HEK293 (cell line): ENCODE data around the gene PNLDC1.

Experiments used
- CTCF ChIA-PET: fragments of 350-600 bp; formaldehyde crosslinking; extraction: SDS; loops from one replicate; lab custom pipeline; 2021; ENCODE audit warnings: antibody characterized with exemption; lab: Yijun Ruan, JAX
- POLR2A ChIA-PET: fragments of 300-600 bp; formaldehyde crosslinking; extraction: SDS; loops from one replicate; lab custom pipeline; 2020; ENCODE audit warnings: antibody characterized with exemption, inconsistent platforms; lab: Yijun Ruan, JAX
- H3K27ac ChIP-seq: fragments of 200-500 bp; sonication (Bioruptor generic); 2 replicates; pipeline ENCODE4 v1.5.1; 2014; ENCODE audit warnings: low read depth, low read length, control low read depth, inconsistent platforms; ENCODE audit errors: extremely low read depth
- H3K36me3 ChIP-seq, 2 experiments: fragments of 200-500 bp in 1 of 2; sonication (Bioruptor generic) in 1 of 2; 1 replicate in 1 of 2; 2 replicates in 1 of 2; pipeline ENCODE4 v1.5.1; 2014 to 2017; ENCODE audit warnings: inconsistent platforms in 2 of 2, low read length in 2 of 2; ENCODE audit not compliant: control insufficient read depth in 2 of 2, insufficient read depth in 1 of 2
- H3K4me1 ChIP-seq: fragments of 200-500 bp; sonication (Bioruptor generic); 2 replicates; pipeline ENCODE4 v1.5.1; 2014; ENCODE audit warnings: mild to moderate bottlenecking, low read length, inconsistent platforms; ENCODE audit not compliant: control insufficient read depth, insufficient read depth
- H3K4me3 ChIP-seq: 2 replicates; pipeline ENCODE4 v1.5.1; 2011; ENCODE audit warnings: low read depth, mild to moderate bottlenecking, control low read depth, low read length, moderate library complexity
- H3K9me3 ChIP-seq: fragments of 200-500 bp; sonication (Bioruptor generic); 2 replicates; pipeline ENCODE4 v1.5.1; 2014; ENCODE audit warnings: low read depth, low read length, inconsistent platforms; ENCODE audit not compliant: control insufficient read depth, insufficient read depth
- GLI2 ChIP-seq: fragments of 450-650 bp; formaldehyde crosslinking; IDR thresholded peaks from 2 replicates; pipeline ENCODE4; 2017; ENCODE audit warnings: missing biosample characterization, missing genetic modification characterization, low read depth, borderline replicate concordance
- HIC1 ChIP-seq: fragments of 450-650 bp; formaldehyde crosslinking; IDR thresholded peaks from 2 replicates; pipeline ENCODE4 v1.5.1; 2016; ENCODE audit warnings: missing biosample characterization, missing genetic modification characterization
- IKZF3 ChIP-seq: fragments of 450-650 bp; IDR thresholded peaks from 2 replicates; pipeline ENCODE4 v1.5.0; 2018; ENCODE audit warnings: missing biosample characterization, mild to moderate bottlenecking, missing genetic modification characterization, moderate library complexity
- KLF9 ChIP-seq: fragments of 450-650 bp; formaldehyde crosslinking; IDR thresholded peaks from 2 replicates; pipeline ENCODE4 v1.5.1; 2016; ENCODE audit warnings: missing biosample characterization, missing genetic modification characterization, low read depth
- PRDM1 ChIP-seq: fragments of 450-650 bp; formaldehyde crosslinking; IDR thresholded peaks from 2 replicates; pipeline ENCODE4; 2016; ENCODE audit warnings: missing biosample characterization, missing genetic modification characterization
- REPIN1 ChIP-seq: fragments of 450-650 bp; formaldehyde crosslinking; IDR thresholded peaks from 2 replicates; pipeline ENCODE4 v1.5.1; 2017; ENCODE audit warnings: missing biosample characterization, missing genetic modification characterization, low read depth
- ZBTB1 ChIP-seq: fragments of 450-650 bp; formaldehyde crosslinking; IDR thresholded peaks from 2 replicates; pipeline ENCODE4 v1.5.1; 2016; ENCODE audit warnings: missing biosample characterization, missing genetic modification characterization
- ZBTB20 ChIP-seq: fragments of 450-650 bp; formaldehyde crosslinking; IDR thresholded peaks from 2 replicates; pipeline ENCODE4 v1.5.1; 2016; ENCODE audit warnings: missing biosample characterization, missing genetic modification characterization
- ZBTB21 ChIP-seq: fragments of 450-650 bp; formaldehyde crosslinking; IDR thresholded peaks from 2 replicates; pipeline ENCODE4 v1.5.1; 2017; ENCODE audit warnings: missing biosample characterization, missing genetic modification characterization
- ZBTB8A ChIP-seq: fragments of 450-650 bp; formaldehyde crosslinking; IDR thresholded peaks from 2 replicates; pipeline ENCODE4 v1.5.1; 2016; ENCODE audit warnings: missing biosample characterization, missing genetic modification characterization
- ZNF114 ChIP-seq: fragments of 450-650 bp; formaldehyde crosslinking; IDR thresholded peaks from 2 replicates; pipeline ENCODE4 v1.5.0; 2017; ENCODE audit warnings: missing biosample characterization, missing genetic modification characterization
- ZNF157 ChIP-seq: fragments of 450-650 bp; formaldehyde crosslinking; IDR thresholded peaks from 2 replicates; pipeline ENCODE4 v1.5.1; 2016; ENCODE audit warnings: missing biosample characterization, missing genetic modification characterization
- ZNF394 ChIP-seq: fragments of 450-650 bp; formaldehyde crosslinking; IDR thresholded peaks from 2 replicates; pipeline ENCODE4 v1.5.1; 2016; ENCODE audit warnings: missing biosample characterization, missing genetic modification characterization, mild to moderate bottlenecking, moderate library complexity, borderline replicate concordance
- ZNF423 ChIP-seq: fragments of 450-650 bp; formaldehyde crosslinking; IDR thresholded peaks from 2 replicates; pipeline ENCODE4 v1.5.1; 2016; ENCODE audit warnings: missing biosample characterization, missing genetic modification characterization
- ZNF488 ChIP-seq: fragments of 450-650 bp; formaldehyde crosslinking; IDR thresholded peaks from 2 replicates; pipeline ENCODE4 v1.5.1; 2016; ENCODE audit warnings: missing biosample characterization, missing genetic modification characterization
- ZNF549 ChIP-seq: fragments of 450-650 bp; IDR thresholded peaks from 2 replicates; pipeline ENCODE4 v1.5.1; 2018; ENCODE audit warnings: missing biosample characterization, missing genetic modification characterization, mild to moderate bottlenecking, inconsistent platforms, moderate library complexity
- ZNF560 ChIP-seq: fragments of 450-650 bp; formaldehyde crosslinking; IDR thresholded peaks from 2 replicates; pipeline ENCODE4 v1.5.1; 2017; ENCODE audit warnings: missing biosample characterization, missing genetic modification characterization, borderline replicate concordance
- ZNF585B ChIP-seq: fragments of 450-650 bp; formaldehyde crosslinking; IDR thresholded peaks from 2 replicates; pipeline ENCODE4 v1.5.1; 2016; ENCODE audit warnings: missing biosample characterization, missing genetic modification characterization
- ZNF624 ChIP-seq: fragments of 450-650 bp; formaldehyde crosslinking; IDR thresholded peaks from 2 replicates; pipeline ENCODE4 v1.5.1; 2017; ENCODE audit warnings: missing biosample characterization, missing genetic modification characterization
- ZNF658 ChIP-seq: fragments of 450-650 bp; formaldehyde crosslinking; IDR thresholded peaks from 2 replicates; pipeline ENCODE4; 2016; ENCODE audit warnings: missing biosample characterization, missing genetic modification characterization
- ZNF76 ChIP-seq: fragments of 450-650 bp; formaldehyde crosslinking; IDR thresholded peaks from 2 replicates; pipeline ENCODE4; 2016; ENCODE audit warnings: low read depth, missing biosample characterization, missing genetic modification characterization, borderline replicate concordance
- ZSCAN16 ChIP-seq: fragments of 450-650 bp; formaldehyde crosslinking; IDR thresholded peaks from 2 replicates; pipeline ENCODE4 v1.5.1; 2016; ENCODE audit warnings: missing biosample characterization, missing genetic modification characterization
- ZSCAN4 ChIP-seq: fragments of 450-650 bp; formaldehyde crosslinking; IDR thresholded peaks from 2 replicates; pipeline ENCODE4 v1.5.1; 2017; ENCODE audit warnings: missing biosample characterization, missing genetic modification characterization
- TF ChIP-seq, protein P1 (sequence below): fragments of 450-650 bp; formaldehyde crosslinking; IDR thresholded peaks from 2 replicates; pipeline ENCODE4 v1.5.1; 2016; ENCODE audit warnings: missing biosample characterization, missing genetic modification characterization
- TF ChIP-seq, protein P2 (sequence below): sonication (generic); formaldehyde crosslinking; IDR thresholded peaks from 2 replicates; pipeline ENCODE4 v1.8.1; 2022; ENCODE audit warnings: mild to moderate bottlenecking, moderate library complexity, missing genetic modification reagents
- TF ChIP-seq, protein P3 (sequence below): fragments of 450-650 bp; formaldehyde crosslinking; IDR thresholded peaks from 2 replicates; pipeline ENCODE4; 2016; ENCODE audit warnings: missing biosample characterization, missing genetic modification characterization

PNLDC1 gene

GRCh38 chr6:159761129-159761872, 38.8 kb upstream of the PNLDC1 start (continued):
- TF ChIP-seq ZNF114 (tag by site-specific recombination), result no peak

DNA sequence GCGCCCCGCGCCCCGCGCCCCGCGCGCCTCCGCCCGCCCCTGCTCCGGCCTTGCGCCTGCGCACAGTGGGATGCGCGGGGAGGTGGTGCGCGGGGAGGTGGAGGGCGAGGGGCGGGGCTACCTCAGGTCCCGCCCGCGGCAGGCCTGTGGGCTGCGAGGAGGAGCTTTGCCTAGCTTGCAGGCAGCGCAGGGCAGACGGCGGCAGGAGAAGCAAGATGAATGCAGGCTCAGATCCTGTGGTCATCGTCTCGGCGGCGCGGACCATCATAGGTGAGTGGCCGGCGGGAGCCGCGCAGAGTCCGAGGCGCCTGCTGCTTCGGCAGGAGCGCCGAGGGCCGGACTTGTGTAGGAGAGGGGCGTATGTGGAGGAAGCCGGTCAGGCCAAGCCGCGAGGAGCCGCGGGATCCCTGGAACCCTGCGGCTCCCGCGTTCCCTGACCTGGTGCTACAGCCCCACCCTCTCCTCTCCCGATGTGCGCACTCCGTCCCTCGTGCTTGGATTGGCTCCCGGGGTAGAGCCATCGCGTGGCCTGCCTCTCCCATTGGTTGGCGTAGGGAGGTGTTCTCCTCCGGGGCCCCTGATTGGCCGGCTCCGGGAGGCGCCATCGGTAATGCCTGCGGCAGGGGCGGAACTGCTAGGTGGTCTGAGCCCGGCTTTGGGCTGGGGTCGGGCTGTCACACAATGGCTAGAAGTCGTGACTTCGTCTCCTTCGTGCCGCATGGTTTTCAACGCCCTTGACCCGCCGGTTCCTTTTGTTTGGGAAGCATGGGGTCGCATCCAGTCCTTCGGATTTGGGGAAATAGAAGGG, 38.0 kb upstream of the PNLDC1 start, which contains the start of gene ACAT2:
Gene ACAT2 (plus strand): TSS at position 173 of the 808 bp plus-strand sequence. CDS start 43 bp downstream, at position 216.
- ChIA-PET POLR2A (interaction anchor here (0.6 to 6.3 kb wide), 12 partner anchors 8 to 65 kb away, joined by 3 to 88 read pairs (median 6); partner anchors contain the start of genes MRPL18, TCP1 and WTAP), CTCF (interaction anchor here (1.9 kb wide), 1 partner anchor 71 kb away, joined by 5 read pairs; no protein-coding TSS in a partner anchor)
- Histone ChIP-seq H3K36me3 (peaks cover 19 to 60% of the 10 kb centered on the region in 2 experiments), H3K4me1 (no peaks in the 10 kb centered on the region), H3K27ac (peak within 1 kb of the TSS; percentile 95), H3K9me3 (no peaks in the 10 kb centered on the region), H3K4me3 (peak within 1 kb of the TSS; percentile 64)
- TF ChIP-seq ZNF560 (tag by site-specific recombination), result no peak
- TF ChIP-seq ZBTB20 (tag by site-specific recombination), result peak; percentile 77; the same call in 1 of the 2 replicates
- TF ChIP-seq ZBTB21 (tag by site-specific recombination), result peak; percentile 44; the same call in 1 of the 2 replicates
- peak; percentile 37 for TF ChIP-seq ZSCAN4 (tag by site-specific recombination)
- peak; percentile 93 for TF ChIP-seq ZBTB8A (tag by site-specific recombination)
- TF ChIP-seq REPIN1 (tag by site-specific recombination), result peak; percentile 95
- TF ChIP-seq ZNF394, result peak; percentile 79; the same call in 1 of the 2 replicates
- peak; percentile 79 for TF ChIP-seq HIC1 (tag by site-specific recombination)
- TF ChIP-seq ZNF488 (tag by site-specific recombination), result no peak
- no peak for TF ChIP-seq ZSCAN16 (tag by site-specific recombination)
- TF ChIP-seq IKZF3 (tag by site-specific recombination), result peak; percentile 85
- no peak for TF ChIP-seq ZNF585B (tag by site-specific recombination)
- no peak for TF ChIP-seq ZNF157 (tag by site-specific recombination)
- TF ChIP-seq ZBTB1 (tag by site-specific recombination), result no peak
- no peak for TF ChIP-seq PRDM1 (tag by site-specific recombination)
- no peak for TF ChIP-seq ZNF423 (tag by site-specific recombination)
- no peak for TF ChIP-seq ZNF549 (tag by site-specific recombination)
- TF ChIP-seq, protein P1, sequence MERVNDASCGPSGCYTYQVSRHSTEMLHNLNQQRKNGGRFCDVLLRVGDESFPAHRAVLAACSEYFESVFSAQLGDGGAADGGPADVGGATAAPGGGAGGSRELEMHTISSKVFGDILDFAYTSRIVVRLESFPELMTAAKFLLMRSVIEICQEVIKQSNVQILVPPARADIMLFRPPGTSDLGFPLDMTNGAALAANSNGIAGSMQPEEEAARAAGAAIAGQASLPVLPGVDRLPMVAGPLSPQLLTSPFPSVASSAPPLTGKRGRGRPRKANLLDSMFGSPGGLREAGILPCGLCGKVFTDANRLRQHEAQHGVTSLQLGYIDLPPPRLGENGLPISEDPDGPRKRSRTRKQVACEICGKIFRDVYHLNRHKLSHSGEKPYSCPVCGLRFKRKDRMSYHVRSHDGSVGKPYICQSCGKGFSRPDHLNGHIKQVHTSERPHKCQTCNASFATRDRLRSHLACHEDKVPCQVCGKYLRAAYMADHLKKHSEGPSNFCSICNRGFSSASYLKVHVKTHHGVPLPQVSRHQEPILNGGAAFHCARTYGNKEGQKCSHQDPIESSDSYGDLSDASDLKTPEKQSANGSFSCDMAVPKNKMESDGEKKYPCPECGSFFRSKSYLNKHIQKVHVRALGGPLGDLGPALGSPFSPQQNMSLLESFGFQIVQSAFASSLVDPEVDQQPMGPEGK (tag by site-specific recombination), result peak; percentile 67
- TF ChIP-seq, protein P2, sequence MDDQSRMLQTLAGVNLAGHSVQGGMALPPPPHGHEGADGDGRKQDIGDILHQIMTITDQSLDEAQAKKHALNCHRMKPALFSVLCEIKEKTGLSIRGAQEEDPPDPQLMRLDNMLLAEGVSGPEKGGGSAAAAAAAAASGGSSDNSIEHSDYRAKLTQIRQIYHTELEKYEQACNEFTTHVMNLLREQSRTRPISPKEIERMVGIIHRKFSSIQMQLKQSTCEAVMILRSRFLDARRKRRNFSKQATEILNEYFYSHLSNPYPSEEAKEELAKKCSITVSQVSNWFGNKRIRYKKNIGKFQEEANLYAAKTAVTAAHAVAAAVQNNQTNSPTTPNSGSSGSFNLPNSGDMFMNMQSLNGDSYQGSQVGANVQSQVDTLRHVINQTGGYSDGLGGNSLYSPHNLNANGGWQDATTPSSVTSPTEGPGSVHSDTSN (CRISPR knock-in tag), result no peak; the same call in 1 of the 2 replicates
- no peak for TF ChIP-seq ZNF658 (tag by site-specific recombination)
- no peak for TF ChIP-seq ZNF624 (tag by site-specific recombination)
- TF ChIP-seq, protein P3, sequence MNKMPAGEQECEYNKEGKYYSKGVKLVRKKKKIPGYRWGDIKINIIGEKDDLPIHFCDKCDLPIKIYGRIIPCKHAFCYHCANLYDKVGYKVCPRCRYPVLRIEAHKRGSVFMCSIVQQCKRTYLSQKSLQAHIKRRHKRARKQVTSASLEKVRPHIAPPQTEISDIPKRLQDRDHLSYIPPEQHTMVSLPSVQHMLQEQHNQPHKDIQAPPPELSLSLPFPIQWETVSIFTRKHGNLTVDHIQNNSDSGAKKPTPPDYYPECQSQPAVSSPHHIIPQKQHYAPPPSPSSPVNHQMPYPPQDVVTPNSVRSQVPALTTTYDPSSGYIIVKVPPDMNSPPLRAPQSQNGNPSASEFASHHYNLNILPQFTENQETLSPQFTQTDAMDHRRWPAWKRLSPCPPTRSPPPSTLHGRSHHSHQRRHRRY, result no peak
- peak; percentile 80; the same call in 1 of the 2 replicates for TF ChIP-seq ZNF76 (tag by site-specific recombination)
- peak; percentile 84 for TF ChIP-seq KLF9 (tag by site-specific recombination)
- no peak for TF ChIP-seq GLI2
